T-helper 1 cell (primary cell): ENCODE results near the gene RSU1.
A peak's percentile ranks its signal among the peaks of the same experiment; 100 is the strongest.

Experiments used
- DNase-seq, 5 donors: peaks; one replicate each; pipeline ENCODE4 v3.0.0-alpha.2; 2012 to 2020

Gene RSU1

DNA sequence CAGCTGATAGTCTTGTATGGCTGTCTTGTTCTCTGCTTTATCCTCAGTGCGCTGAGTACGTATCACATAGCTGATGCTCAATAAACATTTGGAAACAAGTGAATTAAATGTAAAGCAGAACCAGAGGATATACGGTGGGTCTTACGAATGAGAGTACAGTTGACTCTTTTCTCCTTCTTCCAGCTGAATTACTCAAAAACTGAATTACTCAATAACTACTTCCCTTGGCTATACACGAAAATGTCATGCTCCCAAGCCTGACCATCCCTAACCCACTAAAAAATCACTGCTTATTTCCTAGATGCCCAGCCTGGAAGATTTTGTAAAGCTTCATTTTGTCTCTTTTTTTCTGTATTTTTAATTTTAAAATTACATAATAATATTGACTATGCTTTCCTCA is 3.2 kb upstream of the RSU1 start:
- DNase-seq, result no peak

GRCh38 chr10:16820018-16820417 is 2.8 kb upstream of the RSU1 start:
- no peak for DNase-seq

DNA sequence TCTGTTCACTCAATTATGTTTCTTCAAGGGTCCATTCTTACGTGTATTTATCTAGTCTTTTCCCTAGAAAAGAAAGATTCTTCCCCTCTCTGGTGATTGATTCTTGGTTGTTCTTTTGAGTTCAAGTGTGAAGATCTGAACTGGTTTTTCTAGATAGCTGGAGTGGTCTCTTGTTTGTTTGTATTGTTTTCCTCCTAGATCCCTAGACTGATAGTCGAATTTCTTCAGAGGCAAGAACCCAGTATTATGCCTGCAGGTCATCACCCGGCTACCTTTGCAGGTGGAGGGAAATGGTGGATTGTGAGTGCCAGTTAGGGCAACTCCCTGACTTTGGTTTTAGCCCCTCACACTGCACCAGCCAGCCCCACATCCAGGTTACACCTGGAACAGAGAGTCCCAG is 2.2 kb upstream of the RSU1 start:
- no peak for DNase-seq

DNA sequence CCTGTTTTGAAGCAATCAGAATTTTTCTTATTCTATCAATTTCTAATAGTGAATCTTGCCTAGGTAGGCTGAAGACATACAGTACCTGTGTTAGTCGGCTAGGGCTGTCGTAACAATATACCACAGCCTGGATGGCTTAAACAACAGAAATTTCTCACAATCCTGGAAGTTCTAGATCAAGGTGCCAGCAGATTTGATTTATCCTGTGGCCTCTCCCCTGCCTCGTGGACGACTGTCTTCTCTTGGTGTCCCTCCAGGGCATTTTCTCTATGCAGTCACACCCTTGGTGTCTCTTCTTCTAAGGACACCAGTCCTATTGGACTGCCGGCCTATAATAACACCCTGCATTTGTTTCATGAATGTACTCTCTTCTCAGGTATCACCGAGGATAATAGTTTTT is 1.8 kb upstream of the RSU1 start:
- no peak for DNase-seq

DNA sequence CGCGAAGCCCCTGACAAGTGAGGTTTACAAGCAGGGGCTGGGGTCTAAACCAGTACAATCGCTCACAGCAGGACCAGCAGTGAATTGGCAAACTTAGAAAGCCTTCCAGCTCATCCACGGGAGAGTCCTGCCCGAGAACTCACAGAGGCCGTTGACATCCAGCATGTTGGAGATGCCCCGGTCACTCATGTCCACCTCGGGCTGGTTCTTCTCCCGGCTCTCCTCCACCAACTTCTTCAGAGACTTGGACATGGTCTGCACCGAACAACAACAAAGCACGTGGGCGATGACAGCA is 447 bp downstream of the RSU1 start:
- no peak for DNase-seq

DNA sequence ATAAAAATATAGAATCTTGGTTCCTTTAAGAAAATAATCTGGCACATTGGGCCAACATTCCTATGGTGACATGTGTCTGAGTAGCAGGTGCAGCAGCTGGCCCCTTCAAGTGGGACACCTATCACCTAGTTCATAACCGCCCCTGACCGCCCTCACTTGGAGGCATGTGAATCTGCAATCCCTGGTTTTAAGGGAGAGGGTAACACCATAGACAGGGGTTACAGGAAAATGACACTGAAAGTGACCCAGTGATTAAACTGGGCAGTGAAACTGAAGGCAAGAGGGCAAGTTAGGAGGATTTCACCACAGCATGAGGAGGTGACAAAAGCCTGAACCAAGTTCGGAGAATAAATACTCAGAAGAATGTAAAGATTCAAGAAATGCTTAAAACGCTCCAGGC is 1.1 kb downstream of the RSU1 start:
- DNase-seq, result no peak

DNA sequence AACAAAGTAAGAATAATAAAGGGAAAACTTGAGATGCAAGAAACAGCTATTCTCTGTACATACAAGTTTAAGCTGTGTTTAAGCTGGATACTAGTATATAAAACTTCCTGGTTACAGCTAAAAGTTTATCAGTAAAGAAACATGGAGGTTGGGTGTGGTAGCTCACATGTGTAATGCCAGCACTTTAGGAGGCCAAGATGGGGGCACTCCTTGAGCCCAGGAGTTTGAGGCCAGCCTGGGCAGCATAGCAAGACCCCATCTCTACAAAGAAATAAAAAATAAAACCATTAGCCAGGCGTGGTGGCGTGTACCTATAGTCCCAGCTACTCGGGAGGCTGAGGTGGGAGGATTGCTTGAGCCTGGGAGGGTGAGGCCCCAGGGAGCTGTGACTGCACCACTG is 3.2 kb downstream of the RSU1 start:
- no peak for DNase-seq

DNA sequence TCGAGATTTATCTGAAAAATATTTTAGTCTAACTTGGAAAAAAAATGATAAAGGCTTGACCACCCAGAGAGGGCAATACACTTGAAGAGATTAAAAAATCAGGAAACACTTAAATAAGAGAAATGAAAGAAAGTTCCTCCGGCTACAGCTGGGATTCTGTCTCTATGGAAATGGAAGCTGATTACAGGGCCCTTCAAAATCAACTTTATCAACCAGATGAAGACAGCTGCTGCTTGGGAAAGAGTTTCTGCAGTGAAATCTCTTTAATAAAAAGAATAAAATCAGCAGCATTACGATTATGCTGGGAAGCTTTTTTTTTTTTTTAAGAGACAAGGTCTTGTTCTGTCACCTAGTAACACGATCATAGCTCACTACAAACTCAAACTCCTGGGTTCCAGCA is 4.5 kb downstream of the RSU1 start:
- DNase-seq, result no peak

- no peak for DNase-seq
These were observed 5.5 kb downstream of the RSU1 start for GRCh38 chr10:16811765-16812164.

GRCh38 chr10:16811292-16811691 is 5.9 kb downstream of the RSU1 start:
- no peak for DNase-seq

- peak in 4 of 5 donors; percentile 18 to 45 (median 34) for DNase-seq
These were observed 8.0 kb downstream of the RSU1 start for GRCh38 chr10:16809074-16809718.

- no peak for DNase-seq
These were observed 13.1 kb downstream of the RSU1 start for GRCh38 chr10:16804123-16804522.

DNA sequence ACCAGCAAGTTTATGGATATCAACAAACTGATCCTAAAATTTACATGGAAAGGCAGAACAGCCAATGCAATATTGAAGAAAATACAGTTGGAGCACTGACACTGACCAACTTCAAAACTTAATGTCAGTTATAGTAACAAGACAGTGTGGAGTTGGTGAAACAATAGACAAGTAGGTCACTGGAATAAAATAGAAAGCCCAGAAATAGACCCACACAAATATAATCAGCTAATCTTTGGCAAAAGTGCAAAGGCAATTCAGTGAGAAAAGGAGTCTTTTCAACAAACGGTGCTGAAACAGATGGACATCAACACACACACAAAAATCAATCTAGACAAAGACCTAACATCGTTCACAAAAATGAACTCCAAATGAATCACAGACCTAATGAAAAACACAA is 13.8 kb downstream of the RSU1 start:
- DNase-seq, result no peak

DNA sequence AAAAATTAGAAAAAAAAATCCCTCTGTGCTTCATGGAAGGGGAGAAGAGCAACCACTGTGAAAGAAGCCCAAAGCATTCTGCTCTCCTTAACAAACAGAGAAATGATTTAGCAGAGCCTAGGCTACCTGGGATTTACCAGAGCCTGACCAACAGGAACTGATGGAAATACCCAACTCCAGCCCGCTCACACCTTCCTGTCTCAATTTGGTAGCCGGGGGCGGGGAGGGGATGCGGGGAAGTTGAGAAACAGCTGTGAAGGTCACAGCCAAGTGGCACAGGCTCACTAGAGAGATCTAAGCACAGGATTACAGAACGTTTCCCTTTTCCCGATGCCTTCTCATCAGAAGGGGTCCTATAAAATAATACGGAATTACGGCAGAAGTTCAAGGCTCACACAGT is 17.6 kb downstream of the RSU1 start:
- no peak for DNase-seq

- no peak for DNase-seq
These were observed 18.7 kb downstream of the RSU1 start for GRCh38 chr10:16798571-16798970.

DNA sequence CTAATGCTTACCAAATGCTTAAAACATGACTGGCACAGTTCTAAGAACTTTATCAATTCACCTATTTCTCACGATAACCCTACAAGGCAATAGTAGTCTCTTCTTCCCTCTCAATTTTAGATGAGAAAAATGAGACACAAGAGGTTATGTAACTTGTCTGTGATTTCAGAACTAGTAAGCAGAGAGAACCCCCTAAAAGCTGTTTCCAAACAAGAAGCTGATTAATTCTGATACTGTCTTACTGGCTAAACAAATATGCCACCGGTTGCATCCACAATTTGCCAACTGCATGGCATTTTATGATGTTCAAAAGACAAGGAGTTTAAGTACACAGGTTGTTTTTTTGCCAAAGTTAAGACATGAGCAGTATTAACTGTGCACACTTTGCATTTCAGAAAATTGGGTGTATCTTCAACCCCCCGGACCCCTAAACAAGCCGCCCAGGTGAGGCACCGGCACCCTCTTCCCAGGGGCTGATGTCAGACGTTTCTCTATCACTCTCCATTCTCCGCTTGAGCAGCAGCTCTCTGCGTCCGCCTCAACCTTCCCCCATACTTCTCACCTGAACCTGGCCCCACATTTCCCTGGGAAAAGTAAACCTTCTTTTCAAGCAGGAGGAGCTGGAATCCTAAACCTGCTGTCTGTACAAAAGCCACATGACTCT is 21.7 kb downstream of the RSU1 start:
- DNase-seq, result no peak

DNA sequence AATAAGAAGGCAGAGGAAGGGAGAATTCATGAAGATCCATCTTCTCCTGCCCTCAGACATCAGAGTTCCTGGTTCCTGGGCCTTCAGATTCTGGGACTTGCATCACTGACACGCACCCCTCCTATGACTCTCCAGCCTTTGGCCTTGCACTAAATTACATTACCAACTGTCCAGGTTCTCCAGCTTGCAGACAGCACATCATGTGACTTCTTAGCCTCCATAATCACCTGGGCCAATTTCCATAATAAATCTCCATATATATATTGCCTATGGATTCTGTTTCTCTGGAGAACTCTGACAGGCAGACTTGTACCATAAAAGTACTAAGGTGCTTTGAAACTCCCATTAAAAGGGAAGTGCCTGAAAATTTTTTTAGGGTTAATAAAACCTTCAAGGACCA is 23.2 kb downstream of the RSU1 start:
- no peak for DNase-seq

DNA sequence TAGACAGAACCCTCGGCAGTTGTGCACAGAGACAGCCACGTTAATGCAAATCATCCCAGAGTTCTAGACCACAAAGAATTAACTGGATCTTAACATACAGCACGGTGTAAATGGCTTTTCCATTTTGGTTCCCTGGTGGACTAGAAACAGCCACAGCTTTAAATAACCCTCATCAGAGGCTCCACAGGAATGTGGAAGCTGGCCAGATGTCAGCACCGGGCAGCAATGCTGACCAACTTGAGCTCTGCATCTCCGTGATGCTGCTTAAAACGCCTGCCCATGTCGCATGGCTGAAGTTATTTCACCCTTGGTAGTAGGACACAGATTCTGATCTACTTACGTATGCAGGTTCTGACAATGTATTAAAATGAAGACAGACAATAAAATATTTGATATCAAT is 24.5 kb downstream of the RSU1 start:
- DNase-seq, result no peak

GRCh38 chr10:16789765-16790164 is 27.5 kb downstream of the RSU1 start:
- no peak for DNase-seq

DNA sequence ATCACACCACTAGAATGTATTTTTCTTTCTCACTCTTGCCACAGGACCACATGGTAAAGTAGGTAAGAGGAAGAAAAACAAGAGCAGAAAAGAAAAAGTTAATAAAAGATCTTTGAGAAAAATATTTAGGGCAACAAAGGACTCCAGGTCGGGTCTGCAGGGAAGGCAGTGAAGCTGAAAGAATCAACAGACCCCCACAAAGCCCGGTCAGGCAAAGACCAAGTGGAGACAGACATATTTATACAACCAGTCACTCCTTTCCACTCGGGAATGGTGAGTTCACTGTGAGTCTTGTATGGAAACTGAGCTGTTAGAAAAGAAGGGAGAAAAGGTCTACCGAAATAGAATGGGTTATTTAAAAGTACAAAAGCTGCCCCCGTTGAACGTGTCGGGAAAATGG is 28.0 kb downstream of the RSU1 start:
- DNase-seq, result no peak

DNA sequence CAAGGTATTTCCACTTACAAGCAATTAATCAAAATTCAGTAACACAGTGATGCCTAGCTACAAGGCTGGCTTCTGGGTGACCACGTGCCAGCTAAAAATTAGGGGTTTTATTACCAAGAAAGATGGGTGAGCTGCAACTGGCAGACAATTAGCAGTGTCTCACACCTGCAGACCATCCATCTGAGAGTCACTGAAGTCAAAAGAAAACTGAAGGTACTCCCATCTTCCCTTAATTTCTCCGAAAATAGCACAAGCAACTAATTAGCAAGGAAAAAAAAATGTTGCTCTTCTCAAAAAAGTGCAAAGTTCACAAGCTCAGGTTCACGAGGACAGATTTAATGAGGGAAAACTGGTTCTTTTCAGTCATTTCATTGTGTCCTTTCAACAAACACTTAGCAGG is 28.4 kb downstream of the RSU1 start:
- DNase-seq, result no peak

- peak in 1 of 5 donors; percentile 58 for DNase-seq
These were observed 29.1 kb downstream of the RSU1 start for GRCh38 chr10:16788125-16788524.

DNA sequence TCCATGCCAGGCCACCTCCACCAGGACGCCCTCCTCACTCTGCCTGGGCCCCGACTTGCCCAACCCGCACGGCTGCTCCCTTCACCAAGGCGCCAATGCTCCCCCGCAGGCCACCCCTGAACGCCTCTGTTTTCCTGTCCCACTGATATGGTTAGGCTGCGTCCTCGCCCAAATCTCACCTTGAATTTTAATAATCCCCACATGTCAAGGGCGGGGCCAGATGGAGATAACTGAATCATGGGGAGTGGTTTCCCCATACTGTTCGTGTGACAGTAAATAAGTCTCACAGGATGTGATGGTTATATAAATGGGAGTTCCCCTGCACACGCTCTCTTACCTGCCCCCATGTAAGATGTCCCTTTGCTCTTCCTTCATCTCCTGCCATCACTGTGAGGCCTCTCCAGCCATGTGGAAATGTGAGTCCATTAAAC is 29.8 kb downstream of the RSU1 start:
- DNase-seq, result peak; percentile 29 to 86 (median 58)

GRCh38 chr10:16780338-16780880 is 36.8 kb downstream of the RSU1 start:
- no peak for DNase-seq

DNA sequence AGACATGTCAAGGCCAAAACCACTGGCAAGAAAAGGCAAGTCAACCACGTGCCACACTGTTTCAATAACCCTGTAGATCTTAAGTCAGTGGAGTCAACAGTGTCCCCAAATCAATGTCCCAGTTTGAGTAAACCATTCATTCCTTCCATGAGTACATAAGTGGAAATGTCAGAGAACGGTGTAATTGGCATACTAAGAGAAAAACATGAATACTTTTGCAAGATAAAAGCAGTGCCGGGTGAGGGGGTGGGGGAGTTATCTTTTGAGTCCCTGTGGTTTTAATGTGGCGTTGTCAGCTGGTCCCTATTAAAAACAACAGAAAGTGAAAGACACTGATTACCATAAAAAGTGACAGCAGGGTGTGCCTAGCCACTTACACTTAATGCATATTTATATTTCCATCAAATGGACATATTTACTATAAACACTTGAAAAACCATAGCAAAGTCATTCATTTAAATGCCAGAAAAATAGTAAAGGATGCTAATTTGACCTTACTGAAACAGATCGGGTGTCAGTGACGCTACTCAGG is 37.8 kb downstream of the RSU1 start:
- DNase-seq, result peak in 3 of 5 donors; percentile 9 to 35 (median 20)
